GM19025 (cell line): ENCODE data around the gene SHOX.
"Not testable (repeated sequence)": the region's sequence is repeated elsewhere in the genome, so short reads cannot be mapped to it uniquely, and the experiment has no call there.

Experiments used
- ATAC-seq: cut with Tn5 transposase; IDR thresholded peaks from one replicate; pipeline ENCODE4 v1.9.1; 2021; ENCODE audit warnings: mild to moderate bottlenecking, low read depth, moderate library complexity; ENCODE audit not compliant: unreplicated experiment

The SHOX gene

GRCh38 chrX:636981-637659 lies 6.5 kb downstream of the SHOX start:
- ATAC-seq, result no peak

- no peak for ATAC-seq
Observed at GRCh38 chrX:637660-638481, 7.3 kb downstream of the SHOX start.

GRCh38 chrX:638482-639131 lies 8.0 kb downstream of the SHOX start:
- ATAC-seq, result no peak

GRCh38 chrX:639151-639550 lies 8.6 kb downstream of the SHOX start:
- no peak for ATAC-seq

GRCh38 chrX:640641-641040 lies 10.1 kb downstream of the SHOX start:
- ATAC-seq, result no peak

- no peak for ATAC-seq
Observed at GRCh38 chrX:641671-642435, 11.3 kb downstream of the SHOX start.

GRCh38 chrX:642436-643240 lies 12.0 kb downstream of the SHOX start:
- no peak for ATAC-seq

- no peak for ATAC-seq
Observed at GRCh38 chrX:643241-643595, 12.6 kb downstream of the SHOX start.

- ATAC-seq, result no peak
Observed at GRCh38 chrX:643911-644303, 13.3 kb downstream of the SHOX start.

GRCh38 chrX:644304-645281 lies 14.0 kb downstream of the SHOX start:
- ATAC-seq, result no peak

GRCh38 chrX:646228-646495 lies 15.6 kb downstream of the SHOX start:
- no peak for ATAC-seq

GRCh38 chrX:646796-647195 lies 16.2 kb downstream of the SHOX start:
- ATAC-seq, result no peak

- no peak for ATAC-seq
Observed at GRCh38 chrX:649166-649565, 18.6 kb downstream of the SHOX start.

- no peak for ATAC-seq
Observed at GRCh38 chrX:650324-650723, 19.7 kb downstream of the SHOX start.

GRCh38 chrX:650811-651210 lies 20.2 kb downstream of the SHOX start:
- no peak for ATAC-seq

GRCh38 chrX:651922-652321 lies 21.3 kb downstream of the SHOX start:
- not testable (repeated sequence) for ATAC-seq

- no peak for ATAC-seq
Observed at GRCh38 chrX:652341-652741, 21.8 kb downstream of the SHOX start.

GRCh38 chrX:653306-653705 lies 22.7 kb downstream of the SHOX start:
- no peak for ATAC-seq

GRCh38 chrX:661154-661553 lies 30.6 kb downstream of the SHOX start:
- ATAC-seq, result no peak
